K562 (cell line): ENCODE measurements around the gene ZDHHC14. TPM values are rescaled to one million over a fixed set of nuclear protein-coding genes. Genes with fewer than 3 reads are reported as not detected.

Source experiments
- ATAC-seq: fragments of 200-7000 bp; cut with Tn5 transposase; 3 replicates; pipeline ENCODE4 v1.9.1; 2020; ENCODE audit warnings: moderate library complexity
- BruUV-seq: library from RNA; stranded (reverse); fragments of 400-500 nt; replicated peaks from 2 replicates; lab custom pipeline; 2021; lab: Mats Ljungman, UMichigan
- CTCF ChIA-PET: fragments of 300-600 bp; formaldehyde crosslinking; extraction: SDS; loops from one replicate; lab custom pipeline; 2021; ENCODE audit warnings: low intra/inter-chr PET ratio; lab: Yijun Ruan, JAX
- POLR2A ChIA-PET: fragments of 300-600, 350-650 bp; sonication (Branson Sonifier 250); formaldehyde crosslinking; extraction: SDS; loops from one replicate; lab custom pipeline; 2021; ENCODE audit warnings: antibody characterized with exemption, inconsistent platforms; lab: Yijun Ruan, JAX
- DNase-seq, 4 experiments: peaks; one replicate each; pipeline versions ENCODE4 v3.0.0 to v3.0.0-alpha.2; 2011 to 2018; ENCODE audit warnings: low spot score in 3 of 4, mixed read lengths in 3 of 4; ENCODE audit errors: extremely low read depth in 1 of 4
- FAIRE-seq: peaks from 2 replicates; lab custom pipeline; 2011; peaks lifted over from hg19 to GRCh38; lab: Jason Lieb, UNC
- H2AFZ ChIP-seq: 2 replicates; pipeline ENCODE4 v1.6.0; 2011; ENCODE audit warnings: low read depth, low read length, control low read depth, inconsistent platforms
- H3K27ac ChIP-seq: fragments of 200-600 bp; 3 replicates; pipeline ENCODE4 v1.8.0; 2011; ENCODE audit warnings: low read depth, mild to moderate bottlenecking, control low read depth, inconsistent platforms, low read length, moderate library complexity, mixed read lengths; ENCODE audit errors: extremely low read depth
- H3K27me3 ChIP-seq, 2 experiments: fragments of 300-600 bp in 1 of 2; 2 replicates in 1 of 2; 3 replicates in 1 of 2; pipeline versions ENCODE4 v1.6.0 to v1.8.0; 2011; ENCODE audit warnings: inconsistent platforms in 2 of 2, low read length in 2 of 2, mild to moderate bottlenecking in 1 of 2, mixed read lengths in 1 of 2, moderate library complexity in 1 of 2; ENCODE audit not compliant: control insufficient read depth in 2 of 2, insufficient read depth in 2 of 2
- H3K36me3 ChIP-seq: fragments of 300-600 bp; 3 replicates; pipeline ENCODE4 v1.8.0; 2011; ENCODE audit warnings: mild to moderate bottlenecking, low read length, inconsistent platforms; ENCODE audit not compliant: control insufficient read depth, insufficient read depth
- H3K4me1 ChIP-seq, 2 experiments: fragments of 200-600 bp in 1 of 2; replicated peaks in 1 of 2; 2 replicates in 1 of 2; 3 replicates in 1 of 2; pipeline versions ENCODE4 v1.5.1 to v1.8.0; 2011; ENCODE audit warnings: inconsistent platforms in 2 of 2, low read length in 2 of 2, mild to moderate bottlenecking in 1 of 2, mixed read lengths in 1 of 2, moderate library complexity in 1 of 2; ENCODE audit not compliant: control insufficient read depth in 2 of 2, insufficient read depth in 2 of 2
- H3K4me2 ChIP-seq: 2 replicates; pipeline ENCODE4 v1.6.1; 2011; ENCODE audit warnings: low read length, control low read depth, inconsistent platforms, mixed read lengths; ENCODE audit not compliant: insufficient read depth
- H3K4me3 ChIP-seq: fragments of 200-600 bp; sonication (generic), shearing (Covaris generic); 2 replicates; pipeline ENCODE4 v1.5.1; 2016; ENCODE audit warnings: control low read depth, inconsistent platforms
- H3K79me2 ChIP-seq: fragments of 200-600 bp; 3 replicates; pipeline ENCODE4 v1.8.0; 2011; ENCODE audit warnings: low read length, inconsistent platforms; ENCODE audit not compliant: control insufficient read depth, insufficient read depth
- H3K9ac ChIP-seq, 2 experiments: 2 replicates each; pipeline versions ENCODE4 v1.6.0 to v1.6.1; 2011; ENCODE audit warnings: low read depth in 2 of 2, low read length in 2 of 2, control low read depth in 1 of 2, inconsistent platforms in 1 of 2, mild to moderate bottlenecking in 1 of 2, mixed read lengths in 1 of 2; ENCODE audit not compliant: insufficient read depth in 1 of 2
- H3K9me1 ChIP-seq: one replicate; pipeline ENCODE4 v1.6.0; 2011; ENCODE audit warnings: inconsistent platforms, mild to moderate bottlenecking, low read length, moderate library complexity; ENCODE audit not compliant: control insufficient read depth, insufficient read depth
- H3K9me3 ChIP-seq: replicated peaks from 2 replicates; pipeline ENCODE4 v1.5.1; 2011; ENCODE audit warnings: low read depth, low read length, inconsistent platforms; ENCODE audit not compliant: control insufficient read depth, insufficient read depth
- H4K20me1 ChIP-seq: replicated peaks from 2 replicates; pipeline ENCODE4 v1.6.1; 2011; ENCODE audit warnings: low read length, inconsistent platforms, mixed read lengths; ENCODE audit not compliant: control insufficient read depth, insufficient read depth
- RBM22 ChIP-seq: fragments of 200-400 bp; formaldehyde crosslinking; IDR thresholded peaks from 2 replicates; pipeline ENCODE4 v1.6.1; 2018; ENCODE audit warnings: low read length, low read depth; ENCODE audit not compliant: poor library complexity, severe bottlenecking
- WGBS: fragments of 100-300 bp; shearing (Covaris generic); methylation state at CpG from one replicate; pipeline ENCODE4 v1.1.6; 2016; ENCODE audit warnings: low coverage, mixed read lengths; ENCODE audit not compliant: insufficient coverage; ENCODE audit errors: missing lambda C conversion rate; 5-methylcytosine and 5-hydroxymethylcytosine counted together
- in situ Hi-C: fragments of 300-500 bp; cut with MboI; formaldehyde crosslinking; loops from 4 replicates; pipeline ENCODE4 v1.15.0; 2018; ENCODE audit warnings: inconsistent platforms, mixed read lengths
- intact Hi-C: fragments of 100-400 bp; cut with micrococcal nuclease; formaldehyde crosslinking; loops from 2 replicates; pipeline ENCODE4 v1.14.2; 2022
- polyA plus RNA-seq, 8 experiments: library from polyadenylated mRNA; depleted of rRNA in 4 of 8; stranded (reverse) in 5 of 8; unstranded in 3 of 8; fragments of >200 nt; fragmentation: Nextera tagmentation in 2 of 8; fragmentation: Illumina TruSeq in 1 of 8; extraction: Ambion mirVana in 2 of 8; extraction: Trizol in 1 of 8; gene quantifications; 2 replicates each; pipeline versions ENCODE4 v1.2.1 to v1.2.3, GENCODE V29; 2011 to 2014; ENCODE audit warnings: inconsistent platforms in 1 of 8, missing spikeins in 1 of 8
- total RNA-seq, 7 experiments: library from RNA; depleted of rRNA in 6 of 7; stranded (reverse); fragments of >200 nt in 6 of 7; fragmentation: Illumina TruSeq in 2 of 7; extraction: Trizol in 2 of 7; gene quantifications; 2 replicates each; pipeline versions ENCODE4 v1.2.1 to v1.2.3, GENCODE V29; 2011 to 2021; ENCODE audit warnings: low replicate concordance in 1 of 7
- TF ChIP-seq, protein P1 (sequence below), 2 experiments: fragments of 450-650 bp; IDR thresholded peaks; 2 replicates each; pipeline ENCODE4 v1.6.1; 2016
- TF ChIP-seq, protein P2 (sequence below): sonication (generic); formaldehyde crosslinking; IDR thresholded peaks from 2 replicates; pipeline ENCODE4 v1.8.0; 2022; ENCODE audit warnings: missing genetic modification reagents, mild to moderate bottlenecking, borderline replicate concordance

Gene ZDHHC14
- total and polyA plus RNA-seq, 9 of the 15 experiments (the other 6 are each of a cell fraction or from before 2014, with no cell fraction given): 0.92 to 23.1 (median 13.8) TPM

- H3K36me3 ChIP-seq: peaks cover 11% of the 10 kb centered on the region
- WGBS: 97% methylated on average over 19 of the region's 21 CpGs
- ATAC-seq (no peak), FAIRE-seq (no peak), DNase-seq (no peak)
- no peak overlapping the region for H2AFZ ChIP-seq
- no peak overlapping the region for H3K4me3 ChIP-seq
- H3K27ac ChIP-seq: no peak overlapping the region
- H3K9ac ChIP-seq: no peak overlapping the region
- no peak overlapping the region for H3K4me2 ChIP-seq
- no peaks in the 10 kb centered on the region for H3K79me2 ChIP-seq
- H3K9me1 ChIP-seq: no peaks in the 10 kb centered on the region
- TF ChIP-seq, protein P1, sequence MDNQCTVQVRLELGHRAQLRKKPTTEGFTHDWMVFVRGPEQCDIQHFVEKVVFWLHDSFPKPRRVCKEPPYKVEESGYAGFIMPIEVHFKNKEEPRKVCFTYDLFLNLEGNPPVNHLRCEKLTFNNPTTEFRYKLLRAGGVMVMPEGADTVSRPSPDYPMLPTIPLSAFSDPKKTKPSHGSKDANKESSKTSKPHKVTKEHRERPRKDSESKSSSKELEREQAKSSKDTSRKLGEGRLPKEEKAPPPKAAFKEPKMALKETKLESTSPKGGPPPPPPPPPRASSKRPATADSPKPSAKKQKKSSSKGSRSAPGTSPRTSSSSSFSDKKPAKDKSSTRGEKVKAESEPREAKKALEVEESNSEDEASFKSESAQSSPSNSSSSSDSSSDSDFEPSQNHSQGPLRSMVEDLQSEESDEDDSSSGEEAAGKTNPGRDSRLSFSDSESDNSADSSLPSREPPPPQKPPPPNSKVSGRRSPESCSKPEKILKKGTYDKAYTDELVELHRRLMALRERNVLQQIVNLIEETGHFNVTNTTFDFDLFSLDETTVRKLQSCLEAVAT (IDR thresholded peaks at IDR 0.05): no peak
- TF ChIP-seq RBM22: no peak
- TF ChIP-seq, protein P2, sequence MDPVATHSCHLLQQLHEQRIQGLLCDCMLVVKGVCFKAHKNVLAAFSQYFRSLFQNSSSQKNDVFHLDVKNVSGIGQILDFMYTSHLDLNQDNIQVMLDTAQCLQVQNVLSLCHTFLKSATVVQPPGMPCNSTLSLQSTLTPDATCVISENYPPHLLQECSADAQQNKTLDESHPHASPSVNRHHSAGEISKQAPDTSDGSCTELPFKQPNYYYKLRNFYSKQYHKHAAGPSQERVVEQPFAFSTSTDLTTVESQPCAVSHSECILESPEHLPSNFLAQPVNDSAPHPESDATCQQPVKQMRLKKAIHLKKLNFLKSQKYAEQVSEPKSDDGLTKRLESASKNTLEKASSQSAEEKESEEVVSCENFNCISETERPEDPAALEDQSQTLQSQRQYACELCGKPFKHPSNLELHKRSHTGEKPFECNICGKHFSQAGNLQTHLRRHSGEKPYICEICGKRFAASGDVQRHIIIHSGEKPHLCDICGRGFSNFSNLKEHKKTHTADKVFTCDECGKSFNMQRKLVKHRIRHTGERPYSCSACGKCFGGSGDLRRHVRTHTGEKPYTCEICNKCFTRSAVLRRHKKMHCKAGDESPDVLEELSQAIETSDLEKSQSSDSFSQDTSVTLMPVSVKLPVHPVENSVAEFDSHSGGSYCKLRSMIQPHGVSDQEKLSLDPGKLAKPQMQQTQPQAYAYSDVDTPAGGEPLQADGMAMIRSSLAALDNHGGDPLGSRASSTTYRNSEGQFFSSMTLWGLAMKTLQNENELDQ (CRISPR knock-in tag): no peak
- in situ Hi-C loops (no loop called here), intact Hi-C loops (no loop called here)
- BruUV-seq: no TSS peak
- POLR2A ChIA-PET: interaction anchor here (0.7 to 1.7 kb wide), 4 partner anchors 10 to 79 kb away, joined by 3 to 5 read pairs (median 4); no protein-coding TSS in a partner anchor
- no peaks in the 10 kb centered on the region for H4K20me1 ChIP-seq
- peaks cover 0 to 11% of the 10 kb centered on the region in 2 experiments; a peak in 3 of 5 replicates for H3K4me1 ChIP-seq
- H3K27me3 ChIP-seq: no peaks in the 10 kb centered on the region
- CTCF ChIA-PET: no interaction called here
- peaks cover 16% of the 10 kb centered on the region for H3K9me3 ChIP-seq
These were observed 212.0 kb downstream of the ZDHHC14 start for GRCh38 chr6:157592980-157593379.
